Measurements from ENCODE around the gene PHKA2. TPM values are rescaled to one million over a fixed set of nuclear protein-coding genes. Genes with fewer than 3 reads are reported as not detected.
A peak's percentile ranks its signal among the peaks of the same experiment; 100 is the strongest.

Gene PHKA2
- total and polyA plus RNA-seq, 2 experiments from 2014 or later: 26.4 to 35.7 TPM

- H3K4me3 ChIP-seq: no peak overlapping the region
- H3K27me3 ChIP-seq: no peaks in the 10 kb centered on the region
- H3K27ac ChIP-seq: peak overlapping the region; percentile 67
- H3K79me2 ChIP-seq: no peaks in the 10 kb centered on the region
- H3K9me2 ChIP-seq (replicated peaks; ENCODE audit: insufficient read depth): no peaks in the 10 kb centered on the region
- H4K20me1 ChIP-seq (ENCODE audit: insufficient read depth, poor library complexity, severe bottlenecking): no peaks in the 10 kb centered on the region
- no peaks in the 10 kb centered on the region for H3K36me3 ChIP-seq (replicated peaks; ENCODE audit: insufficient read depth, low read depth)
- 75% methylated on average over 3 of the region's 3 CpGs for WGBS (ENCODE audit: low lambda C conversion rate, missing lambda C conversion rate)
- H3K4me2 ChIP-seq: no peak overlapping the region
- no peak for DNase-seq (ENCODE audit: low spot score)
- no peaks in the 10 kb centered on the region for H3K9me3 ChIP-seq (ENCODE audit: low read depth)
- TF ChIP-seq CTCF (IDR thresholded peaks at IDR 0.05; ENCODE audit: poor library complexity) (no peak), EZH2phosphoT487 (IDR thresholded peaks at IDR 0.05; ENCODE audit: low read depth, severe bottlenecking, unreplicated experiment) (no peak), EZH2 (IDR thresholded peaks at IDR 0.05; ENCODE audit: borderline replicate concordance) (no peak)
- H3K4me1 ChIP-seq (ENCODE audit: insufficient read depth): no peaks in the 10 kb centered on the region
- no peak overlapping the region for H2AFZ ChIP-seq
Observed at GRCh38 chrX:18994713-18995112, 10.8 kb upstream of the PHKA2 start.

GRCh38 chrX:18992829-18993228, 8.9 kb upstream of the PHKA2 start:
- Histone ChIP-seq H3K27ac (no peak overlapping the region), H3K4me3 (no peak overlapping the region), H3K79me2 (no peaks in the 10 kb centered on the region), H3K36me3 (replicated peaks; ENCODE audit: insufficient read depth, low read depth) (no peaks in the 10 kb centered on the region), H3K4me1 (ENCODE audit: insufficient read depth) (no peaks in the 10 kb centered on the region), H3K27me3 (no peaks in the 10 kb centered on the region), H3K9me3 (ENCODE audit: low read depth) (no peaks in the 10 kb centered on the region), H4K20me1 (ENCODE audit: insufficient read depth, poor library complexity, severe bottlenecking) (no peaks in the 10 kb centered on the region), H3K9me2 (replicated peaks; ENCODE audit: insufficient read depth) (no peaks in the 10 kb centered on the region), H3K4me2 (no peak overlapping the region), H2AFZ (no peak overlapping the region)
- peak; percentile 39 for DNase-seq (ENCODE audit: low spot score)
- TF ChIP-seq EZH2 (IDR thresholded peaks at IDR 0.05; ENCODE audit: borderline replicate concordance) (no peak), EZH2phosphoT487 (IDR thresholded peaks at IDR 0.05; ENCODE audit: low read depth, severe bottlenecking, unreplicated experiment) (no peak), CTCF (IDR thresholded peaks at IDR 0.05; ENCODE audit: poor library complexity) (no peak)
- 64% methylated on average over 7 of the region's 7 CpGs for WGBS (ENCODE audit: low lambda C conversion rate, missing lambda C conversion rate)

GRCh38 chrX:18985186-18985435, 1.2 kb upstream of the PHKA2 start:
- Histone ChIP-seq H3K4me2 (peak overlapping the region; percentile 69), H2AFZ (peak overlapping the region; percentile 32), H3K27ac (peak overlapping the region; percentile 97), H3K79me2 (peaks cover 20% of the 10 kb centered on the region), H3K9me3 (ENCODE audit: low read depth) (no peaks in the 10 kb centered on the region), H3K4me3 (peak overlapping the region; percentile 92), H3K27me3 (no peaks in the 10 kb centered on the region), H3K9me2 (replicated peaks; ENCODE audit: insufficient read depth) (no peaks in the 10 kb centered on the region), H4K20me1 (ENCODE audit: insufficient read depth, poor library complexity, severe bottlenecking) (no peaks in the 10 kb centered on the region), H3K4me1 (ENCODE audit: insufficient read depth) (no peaks in the 10 kb centered on the region), H3K36me3 (replicated peaks; ENCODE audit: insufficient read depth, low read depth) (no peaks in the 10 kb centered on the region)
- WGBS (ENCODE audit: low lambda C conversion rate, missing lambda C conversion rate): 53% methylated on average over 4 of the region's 4 CpGs
- DNase-seq (ENCODE audit: low spot score): no peak
- TF ChIP-seq CTCF (IDR thresholded peaks at IDR 0.05; ENCODE audit: poor library complexity) (no peak), EZH2phosphoT487 (IDR thresholded peaks at IDR 0.05; ENCODE audit: low read depth, severe bottlenecking, unreplicated experiment) (no peak), EZH2 (IDR thresholded peaks at IDR 0.05; ENCODE audit: borderline replicate concordance) (no peak)
